Germinal center (tissue), 1 donor: ENCODE measurements around the gene CFAP20DC.
A peak's percentile ranks its signal among the peaks of the same experiment; 100 is the strongest.
"Not testable (repeated sequence)": the region's sequence is repeated elsewhere in the genome, so short reads cannot be mapped to it uniquely, and the experiment has no call there.

Experiments
- DNase-seq: peaks from one replicate; pipeline ENCODE4 v3.0.0; 2012; ENCODE audit warnings: mixed read lengths, low spot score

Gene CFAP20DC

DNA sequence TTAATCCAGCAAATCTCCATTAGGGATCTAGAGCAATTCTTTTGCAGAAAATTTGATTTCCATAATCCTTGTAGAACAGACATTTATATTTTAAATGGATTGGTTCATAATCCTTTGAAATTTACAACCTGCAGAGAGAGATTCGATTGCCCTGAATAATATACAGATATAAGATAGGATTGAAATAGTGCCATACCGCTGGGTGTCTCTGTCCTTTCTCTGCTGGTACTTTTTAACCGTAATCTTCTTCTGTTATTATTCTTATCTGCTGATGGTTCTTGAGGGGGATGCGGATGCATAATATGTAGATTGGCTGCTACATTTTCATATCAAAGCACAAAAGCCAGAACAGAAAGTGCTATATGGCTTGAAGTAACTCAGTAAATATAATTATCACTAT is 182.2 kb downstream of the CFAP20DC start:
- DNase-seq = peak; percentile 18

DNA sequence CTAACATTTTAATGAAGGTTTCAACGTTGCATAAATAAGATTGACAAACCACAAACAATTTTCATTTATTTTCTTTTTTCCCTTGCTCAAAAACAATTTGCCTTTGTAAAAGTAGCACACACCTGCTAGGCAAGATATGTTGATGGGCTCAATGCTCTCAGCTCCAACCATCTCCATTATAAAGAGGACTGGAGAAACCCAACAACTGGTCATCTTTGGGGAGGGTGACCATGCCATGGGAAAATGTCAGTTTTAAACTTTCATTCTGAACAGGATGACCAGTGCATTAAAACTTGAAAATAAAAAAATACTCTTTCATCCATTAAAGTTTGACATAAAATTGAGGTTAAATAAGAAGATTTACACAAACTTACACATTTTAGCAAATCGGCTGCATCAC is 183.7 kb downstream of the CFAP20DC start:
- DNase-seq = no peak

DNA sequence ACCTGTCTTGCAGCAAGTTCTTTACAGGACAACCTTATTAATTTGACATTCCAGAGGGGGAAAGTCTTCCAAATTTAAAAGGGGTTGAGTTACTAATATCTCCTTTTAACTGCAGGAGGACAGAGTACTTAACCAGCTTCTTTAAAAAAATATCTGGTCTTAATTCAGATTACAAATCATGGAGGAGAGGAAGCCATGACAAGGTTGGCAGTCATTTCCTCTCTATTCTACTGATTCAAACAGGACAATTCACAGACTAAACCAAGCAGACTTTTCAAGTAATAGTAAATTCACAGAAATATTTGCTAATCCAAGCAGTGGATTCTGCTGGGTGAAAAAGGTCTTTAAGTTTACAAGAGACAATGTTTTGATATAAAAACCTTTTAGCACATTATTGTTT is 185.3 kb downstream of the CFAP20DC start:
- no peak for DNase-seq

DNA sequence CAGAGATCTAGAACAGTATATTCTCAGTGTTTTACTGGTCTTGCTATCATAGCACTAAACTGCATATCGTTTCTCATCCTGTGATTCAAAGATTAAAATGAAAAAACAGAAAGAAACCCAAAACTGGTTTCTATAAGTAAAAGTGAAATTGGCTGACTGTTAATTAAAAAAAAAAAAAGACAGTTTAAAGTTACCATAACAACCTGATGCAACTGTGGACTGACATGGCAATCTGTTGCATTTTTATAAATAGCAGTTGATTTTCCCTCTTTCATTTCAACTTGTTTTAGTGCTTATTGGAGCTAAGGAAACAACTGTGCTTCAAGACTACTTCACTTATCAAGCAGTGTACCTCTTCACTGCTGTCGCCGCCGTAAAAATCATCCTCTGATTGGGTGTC is 186.6 kb downstream of the CFAP20DC start:
- no peak for DNase-seq

DNA sequence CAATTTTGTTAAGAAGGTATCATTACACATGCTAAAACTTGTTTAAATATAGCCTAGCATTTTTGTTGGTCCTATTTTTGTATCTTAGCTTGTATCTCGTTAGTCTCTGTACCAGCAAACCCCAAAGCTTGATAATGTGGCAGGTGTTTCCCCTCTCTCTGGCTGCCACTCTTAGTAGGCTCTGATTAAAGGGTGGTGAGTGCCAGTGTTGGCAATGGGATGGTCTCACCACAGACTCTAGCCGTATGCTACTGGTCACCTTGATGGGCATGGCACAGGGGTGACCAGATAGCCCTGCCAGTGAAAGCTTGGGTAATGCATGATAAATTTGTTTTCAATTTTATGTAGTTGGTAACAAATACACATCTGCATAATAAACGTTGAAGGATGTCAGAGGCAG is 188.3 kb downstream of the CFAP20DC start:
- DNase-seq = peak; percentile 30

- DNase-seq = peak; percentile 42
These were observed 191.7 kb downstream of the CFAP20DC start for GRCh38 chr3:58858126-58858525.

DNA sequence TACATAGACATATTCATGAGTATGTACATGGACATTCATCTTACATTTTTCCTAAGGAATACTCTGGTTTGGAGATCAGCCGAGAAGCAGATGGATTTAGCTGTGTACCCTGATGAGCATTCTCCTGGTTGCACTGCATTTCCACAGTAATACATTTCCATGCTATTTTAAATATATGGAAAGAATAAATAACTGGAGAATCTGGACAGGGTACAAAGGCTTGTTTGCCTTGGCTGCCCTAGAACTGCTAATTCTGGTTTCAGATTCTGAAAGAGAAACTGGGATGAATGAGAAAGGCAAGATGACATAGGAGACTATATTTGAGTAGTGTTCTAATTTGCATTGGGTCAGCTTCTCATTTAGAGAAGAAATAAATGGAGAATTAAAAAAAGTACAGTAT is 192.4 kb downstream of the CFAP20DC start:
- peak; percentile 29 for DNase-seq

DNA sequence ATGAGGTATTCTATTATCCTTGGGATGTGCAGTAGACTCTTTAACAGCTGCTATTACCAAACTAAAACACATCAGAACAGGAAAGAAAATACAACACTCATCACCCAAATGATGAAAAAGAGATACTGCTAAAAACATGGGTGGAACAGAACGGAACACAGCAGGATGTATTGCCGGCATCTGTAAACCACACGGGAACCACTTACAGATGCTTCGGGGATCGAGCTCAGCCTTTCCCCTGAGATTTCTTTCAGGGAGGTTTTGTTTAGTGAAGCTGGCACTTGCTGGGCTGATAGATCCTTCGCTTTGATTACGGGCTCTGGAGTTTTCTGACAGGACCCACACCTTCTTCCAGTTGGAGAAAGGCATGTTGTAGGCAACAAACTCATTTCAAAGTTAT is 201.0 kb downstream of the CFAP20DC start:
- DNase-seq = no peak

DNA sequence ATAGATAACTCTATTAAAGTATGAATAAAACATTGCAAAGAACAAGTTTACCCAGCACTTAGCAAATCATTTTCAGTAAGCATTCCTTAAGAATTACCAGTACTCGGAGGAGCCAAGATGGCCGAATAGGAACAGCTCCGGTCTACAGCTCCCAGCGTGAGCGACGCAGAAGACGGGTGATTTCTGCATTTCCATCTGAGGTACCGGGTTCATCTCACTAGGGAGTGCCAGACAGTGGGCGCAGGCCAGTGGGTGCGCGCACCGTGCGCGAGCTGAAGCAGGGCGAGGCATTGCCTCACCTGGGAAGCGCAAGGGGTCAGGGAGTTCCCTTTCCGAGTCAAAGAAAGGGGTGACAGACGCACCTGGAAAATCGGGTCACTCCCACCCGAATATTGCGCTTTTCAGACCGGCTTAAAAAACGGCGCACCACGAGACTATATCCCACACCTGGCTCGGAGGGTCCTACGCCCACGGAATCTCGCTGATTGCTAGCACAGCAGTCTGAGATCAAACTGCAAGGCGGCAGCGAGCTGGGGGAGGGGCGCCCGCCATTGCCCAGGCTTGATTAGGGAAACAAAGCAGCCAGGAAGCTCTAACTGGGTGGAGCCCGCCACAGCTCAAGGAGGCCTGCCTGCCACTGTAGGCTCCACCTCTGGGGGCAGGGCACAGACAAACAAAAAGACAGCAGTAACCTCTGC is 207.6 kb downstream of the CFAP20DC start:
- DNase-seq = not testable (repeated sequence)

DNA sequence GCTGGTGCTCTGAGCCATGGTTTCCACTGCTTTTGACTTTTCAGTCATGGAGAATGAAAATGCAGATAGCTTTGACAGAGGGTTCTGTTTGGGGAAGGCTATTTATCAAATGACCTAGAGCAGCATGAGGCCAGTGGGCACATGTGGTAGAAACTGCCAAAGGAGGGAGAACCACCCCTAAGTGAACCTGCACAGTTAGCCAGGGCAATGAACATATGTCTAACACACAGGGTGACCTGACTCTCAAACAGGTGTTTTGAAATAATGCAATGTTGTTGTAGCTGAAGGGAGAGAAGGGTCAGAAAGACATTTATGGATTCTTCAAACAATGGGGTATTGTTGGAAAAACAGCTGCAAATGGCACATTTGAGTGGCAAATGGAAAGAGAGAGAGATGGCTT is 208.9 kb downstream of the CFAP20DC start:
- DNase-seq = no peak

GRCh38 chr3:58839964-58840363 is 209.9 kb downstream of the CFAP20DC start:
- no peak for DNase-seq

- DNase-seq = no peak
These were observed 210.6 kb downstream of the CFAP20DC start for GRCh38 chr3:58839187-58839586.

GRCh38 chr3:58837856-58838255 is 212.0 kb downstream of the CFAP20DC start:
- DNase-seq = no peak

DNA sequence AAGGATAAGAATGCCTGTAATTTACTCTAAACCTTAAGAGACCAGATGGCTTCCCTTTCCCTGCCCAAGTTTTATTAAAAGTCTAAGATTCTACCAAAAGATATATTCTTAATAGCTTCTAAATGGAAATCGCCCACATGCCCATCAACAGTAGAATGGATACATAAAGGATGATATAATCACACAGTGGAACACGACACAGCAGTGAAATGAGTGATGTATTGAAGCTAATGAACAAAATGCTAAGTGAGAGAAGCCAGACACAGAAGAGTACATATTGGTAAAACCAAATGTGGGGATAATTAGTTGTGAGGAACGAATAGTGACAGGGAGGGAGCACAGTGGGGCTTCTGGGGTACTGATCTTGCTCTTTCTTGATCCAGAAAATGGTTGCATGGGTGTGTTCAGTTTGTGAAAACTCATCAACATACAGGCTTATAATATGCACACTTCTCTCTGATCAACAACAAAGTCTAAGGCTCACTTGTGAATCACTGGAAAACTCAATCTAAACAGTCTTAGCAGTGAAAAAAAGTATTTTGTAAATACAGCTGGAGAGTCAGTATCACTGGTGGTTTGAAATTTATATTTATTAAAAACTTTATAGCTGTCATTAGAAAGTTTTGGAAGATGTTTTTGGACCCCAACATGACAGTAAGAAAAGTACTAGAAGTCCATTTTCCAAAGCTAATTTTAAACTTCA is 212.5 kb downstream of the CFAP20DC start:
- DNase-seq = no peak

- DNase-seq = no peak
These were observed 214.7 kb downstream of the CFAP20DC start for GRCh38 chr3:58835086-58835485.

GRCh38 chr3:58833491-58833890 is 216.3 kb downstream of the CFAP20DC start:
- no peak for DNase-seq

DNA sequence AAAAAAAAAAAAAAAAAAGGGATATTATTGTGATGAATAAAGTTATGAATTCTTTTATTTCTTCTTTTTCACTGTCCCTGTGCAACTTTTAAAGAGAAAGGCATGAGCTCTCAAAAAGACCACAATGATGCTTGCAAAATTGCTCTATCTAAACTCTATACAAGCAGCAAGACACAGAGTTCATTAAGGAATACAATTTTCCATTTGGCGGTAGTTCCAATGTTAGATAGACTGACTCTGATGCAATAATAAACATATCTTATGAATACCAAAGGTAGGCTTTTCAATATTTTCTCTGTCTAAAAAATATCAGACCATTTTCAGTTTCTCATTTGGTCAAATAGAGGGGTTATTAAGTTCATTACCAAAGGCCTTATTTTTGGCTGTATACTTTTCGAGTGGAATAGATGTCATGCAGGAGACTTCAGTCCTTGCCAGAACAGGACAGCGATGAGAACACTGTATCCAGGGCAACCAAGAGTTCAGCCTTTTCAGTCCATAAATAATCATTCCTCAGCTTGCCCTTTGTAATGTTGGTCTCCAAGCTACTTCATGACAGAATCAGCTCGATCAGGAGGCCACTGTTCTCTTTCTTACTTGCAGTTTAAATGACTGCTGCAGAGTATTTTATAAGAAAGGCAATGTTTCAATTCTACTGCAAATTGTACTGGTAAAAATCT is 220.4 kb downstream of the CFAP20DC start:
- DNase-seq = no peak

DNA sequence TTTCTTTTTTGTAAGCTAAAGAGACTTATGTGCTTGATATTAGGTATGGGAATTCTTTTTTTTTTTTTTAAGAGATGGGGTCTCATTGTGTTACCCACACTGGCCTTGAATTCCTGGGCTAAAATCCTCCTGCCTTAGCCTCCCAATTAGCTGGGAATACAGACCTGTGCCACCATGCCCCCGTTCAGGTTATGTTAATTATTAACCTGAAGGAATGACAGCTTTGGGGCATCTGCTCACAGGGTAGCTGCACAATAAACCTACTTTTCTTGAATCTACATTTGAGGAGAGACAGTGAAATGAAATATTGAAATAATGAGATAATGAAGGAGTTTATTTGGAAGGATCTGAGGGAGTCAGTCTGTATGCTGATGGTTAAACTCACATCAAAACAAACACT is 225.0 kb downstream of the CFAP20DC start:
- no peak for DNase-seq

GRCh38 chr3:58824285-58824684 is 225.5 kb downstream of the CFAP20DC start:
- DNase-seq = peak; percentile 44

DNA sequence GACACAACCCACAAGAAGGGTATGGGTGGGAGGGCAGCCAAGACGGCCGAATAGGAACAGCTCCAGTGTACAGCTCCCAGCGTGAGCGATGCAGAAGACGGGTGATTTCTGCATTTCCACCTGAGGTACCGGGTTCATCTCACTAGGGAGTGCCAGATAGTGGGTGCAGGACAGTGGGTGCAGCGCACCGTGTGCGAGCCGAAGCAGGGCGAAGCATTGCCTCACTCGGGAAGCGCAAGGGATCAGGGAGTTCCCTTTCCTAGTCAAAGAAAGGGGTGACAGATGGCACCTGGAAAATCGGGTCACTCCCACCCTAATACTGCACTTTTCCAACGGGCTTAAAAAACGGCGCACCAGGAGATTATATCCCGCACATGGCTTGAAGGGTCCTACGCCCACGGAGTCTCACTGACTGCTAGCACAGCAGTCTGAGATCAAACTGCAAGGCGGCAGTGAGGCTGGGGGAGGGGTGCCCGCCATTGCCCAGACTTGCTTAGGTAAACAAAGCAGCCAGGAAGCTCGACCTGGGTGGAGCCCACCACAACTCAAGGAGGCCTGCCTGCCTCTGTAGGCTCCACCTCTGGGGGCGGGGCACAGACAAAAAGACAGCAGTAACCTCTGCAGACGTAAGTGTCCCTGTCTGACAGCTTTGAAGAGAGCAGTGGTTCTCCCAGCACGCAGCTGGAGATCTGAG is 243.1 kb downstream of the CFAP20DC start:
- not testable (repeated sequence) for DNase-seq

DNA sequence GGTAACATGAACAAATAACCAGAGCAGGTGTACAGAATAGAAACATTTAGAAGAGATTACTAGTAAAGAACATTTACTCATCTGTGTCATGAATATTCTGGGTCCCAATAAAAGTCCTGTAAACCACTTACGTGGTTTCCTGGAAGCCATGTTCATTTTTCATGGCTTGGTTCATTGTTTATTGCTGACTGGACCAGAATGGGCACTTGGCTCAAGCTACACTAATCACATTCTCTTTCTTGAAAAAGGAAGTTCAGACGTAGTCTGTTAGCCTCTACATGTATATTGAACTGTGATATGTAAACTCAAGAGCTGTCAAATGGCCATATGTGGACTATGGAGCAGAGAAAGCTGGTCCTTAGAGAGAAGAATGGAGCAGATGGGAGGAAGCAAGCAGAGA is 244.9 kb downstream of the CFAP20DC start:
- no peak for DNase-seq

DNA sequence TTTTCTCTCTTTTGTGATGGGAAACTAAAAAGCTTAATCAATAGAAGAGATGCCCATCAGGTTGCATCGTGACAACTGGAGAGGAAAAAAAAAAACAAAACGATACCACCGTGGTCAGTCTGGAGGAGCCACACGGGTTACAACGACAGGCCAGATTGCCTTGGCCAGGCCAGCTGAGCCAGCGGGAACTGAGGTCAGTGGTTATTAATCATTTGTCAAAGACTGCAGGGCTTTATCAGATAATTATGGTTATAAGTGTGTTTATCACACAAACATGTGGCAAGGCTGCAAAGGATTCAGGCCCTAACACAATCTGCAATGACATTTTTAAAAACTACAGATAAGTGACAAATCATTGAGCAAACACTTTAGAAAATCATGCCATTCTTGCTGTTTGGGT is 248.3 kb downstream of the CFAP20DC start:
- DNase-seq = no peak

DNA sequence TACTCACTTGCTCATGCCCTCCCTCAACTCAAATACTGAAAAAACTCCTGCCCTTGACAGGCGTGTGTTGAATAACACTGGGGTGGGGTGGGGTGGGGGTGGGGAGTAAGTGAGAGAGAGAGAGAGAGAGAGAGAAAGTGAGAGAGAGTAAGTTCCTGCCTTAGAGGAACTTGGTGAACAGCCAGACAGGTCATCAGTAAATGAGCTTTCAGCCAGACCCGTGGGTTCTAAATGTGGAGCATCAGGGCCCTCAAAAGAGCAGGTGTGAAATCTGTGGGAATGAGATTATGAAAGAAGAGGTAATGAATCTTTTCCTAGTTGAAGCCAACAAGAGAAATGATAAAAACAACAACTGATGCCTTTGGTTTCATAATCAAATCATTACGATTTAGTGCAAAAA is 248.9 kb downstream of the CFAP20DC start:
- DNase-seq = no peak
